NCI-H1417 (cell line): ENCODE results near the gene POFUT2.

ENCODE experiments used
- DNase-seq, 3 experiments: peaks; one replicate each; lab custom pipeline; 2025; lab: John Stamatoyannopoulos, UW

Gene POFUT2

GRCh38 chr21:45222001-45222400 is 65.7 kb downstream of the POFUT2 start:
- no peak for DNase-seq

DNA sequence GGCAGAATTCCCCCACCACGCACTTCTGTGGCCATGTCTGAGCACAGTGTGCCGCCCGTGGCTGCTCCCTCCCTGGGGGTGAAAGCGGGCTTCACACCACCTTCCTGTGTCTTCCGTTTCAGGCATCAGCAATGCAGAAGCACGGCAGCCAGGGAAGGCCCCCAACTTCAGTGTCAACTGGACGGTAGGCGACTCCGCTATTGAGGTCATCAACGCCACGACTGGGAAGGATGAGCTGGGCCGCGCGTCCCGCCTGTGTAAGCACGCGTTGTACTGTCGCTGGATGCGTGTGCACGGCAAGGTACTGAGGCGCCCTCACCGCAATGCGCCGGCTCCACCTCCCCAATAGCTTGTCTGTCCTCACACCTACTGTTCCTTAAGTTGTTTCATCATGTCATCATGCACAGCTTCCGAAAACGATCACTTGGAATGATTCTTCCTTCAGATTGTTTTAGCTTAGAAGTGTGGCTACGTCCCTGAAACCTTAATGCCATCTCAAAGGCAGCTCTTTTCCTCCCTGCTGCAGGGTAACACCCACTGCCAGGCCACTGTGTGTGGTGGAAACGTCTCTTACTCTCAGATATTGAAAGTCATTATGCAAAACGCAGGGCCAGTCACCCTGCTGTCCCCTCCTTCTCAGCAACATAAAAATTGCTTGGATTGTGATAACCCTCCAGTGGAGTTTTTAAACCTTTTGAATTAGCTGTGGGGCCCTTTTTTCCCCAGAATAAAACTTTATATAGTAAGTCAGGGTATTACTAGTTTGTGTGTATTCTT is 66.8 kb downstream of the POFUT2 start:
- DNase-seq: no peak

DNA sequence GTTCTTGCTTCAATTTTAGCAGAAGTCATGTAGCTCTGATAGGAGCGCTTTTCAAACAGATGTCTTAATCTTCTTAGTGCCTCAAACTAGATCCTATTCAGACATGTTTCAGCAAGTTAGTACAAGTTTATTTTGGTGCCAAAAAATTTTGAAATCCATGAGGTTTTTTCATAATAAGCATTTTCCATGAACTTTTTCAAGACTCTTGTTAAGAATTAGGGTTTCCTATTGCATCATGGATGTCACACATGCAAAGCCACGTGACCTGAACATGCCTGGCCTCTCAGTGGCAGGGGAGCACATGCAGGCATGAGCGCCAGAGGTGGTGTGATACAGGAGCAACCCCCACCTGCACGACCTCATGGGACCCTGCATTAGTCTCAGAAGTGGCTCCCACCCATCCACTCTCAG is 67.6 kb downstream of the POFUT2 start:
- DNase-seq: no peak

- DNase-seq: no peak
These were observed 68.2 kb downstream of the POFUT2 start for GRCh38 chr21:45219517-45219916.

GRCh38 chr21:45217010-45217409 is 70.7 kb downstream of the POFUT2 start:
- no peak for DNase-seq

DNA sequence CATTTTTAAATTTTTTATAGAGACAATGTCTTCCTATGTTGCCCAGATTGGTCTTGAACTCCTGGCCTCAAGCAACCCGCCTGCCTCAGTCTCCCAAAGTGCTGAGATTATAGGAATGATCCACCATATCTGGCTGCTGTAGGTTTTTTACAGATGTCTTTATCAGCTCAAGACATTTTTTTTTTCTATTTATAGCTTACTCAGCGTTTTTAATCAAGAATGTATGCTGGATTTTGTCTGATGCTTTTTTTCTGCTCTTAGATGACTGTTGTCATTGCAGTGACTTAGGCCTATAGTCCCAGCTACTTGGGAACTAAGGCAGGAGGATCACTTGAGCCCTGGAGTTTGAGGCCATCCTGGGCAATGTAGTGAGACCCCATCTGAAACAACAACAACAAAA is 72.5 kb downstream of the POFUT2 start:
- DNase-seq: no peak
